Fibroblast of skin of left quadriceps (primary cell): ENCODE measurements around the gene PACRGL.
"Not testable (repeated sequence)": the region's sequence is repeated elsewhere in the genome, so short reads cannot be mapped to it uniquely, and the experiment has no call there.

Experiments
- DNase-seq, 2 experiments: peaks; one replicate each; pipeline ENCODE4 v3.0.0-alpha.2; 2013; ENCODE audit warnings: low read depth in 2 of 2

PACRGL gene

GRCh38 chr4:20723463-20723862, 23.2 kb downstream of the PACRGL start:
- no peak for DNase-seq

GRCh38 chr4:20724915-20725314, 24.7 kb downstream of the PACRGL start:
- no peak for DNase-seq

GRCh38 chr4:20735931-20736330, 35.7 kb downstream of the PACRGL start:
- no peak for DNase-seq

GRCh38 chr4:20746000-20746399, 45.7 kb downstream of the PACRGL start:
- DNase-seq = not testable (repeated sequence)

GRCh38 chr4:20752641-20753040, 52.4 kb downstream of the PACRGL start:
- DNase-seq = no peak

GRCh38 chr4:20754036-20754435, 53.8 kb downstream of the PACRGL start:
- no peak for DNase-seq

- no peak for DNase-seq
These were observed 59.8 kb downstream of the PACRGL start for GRCh38 chr4:20760053-20760452.

GRCh38 chr4:20761382-20761781, 61.1 kb downstream of the PACRGL start:
- DNase-seq = no peak

GRCh38 chr4:20761826-20762225, 61.6 kb downstream of the PACRGL start:
- DNase-seq = no peak

- no peak for DNase-seq
These were observed 64.2 kb downstream of the PACRGL start for GRCh38 chr4:20764366-20764992.

GRCh38 chr4:20773144-20773997, 73.1 kb downstream of the PACRGL start:
- DNase-seq = peak; percentile 22 to 34

GRCh38 chr4:20778896-20779295, 78.6 kb downstream of the PACRGL start:
- no peak for DNase-seq

- DNase-seq = not testable (repeated sequence)
These were observed 82.9 kb downstream of the PACRGL start for GRCh38 chr4:20783134-20783533.

GRCh38 chr4:20787940-20788665, 87.8 kb downstream of the PACRGL start:
- no peak for DNase-seq
